Right ventricle myocardium inferior (tissue), 1 donor: ENCODE results near the gene ZNF587. TPM values are rescaled to one million over a fixed set of nuclear protein-coding genes. Genes with fewer than 3 reads are reported as not detected.
A peak's percentile ranks its signal among the peaks of the same experiment; 100 is the strongest.
"Not testable (repeated sequence)": the region's sequence is repeated elsewhere in the genome, so short reads cannot be mapped to it uniquely, and the experiment has no call there.

ENCODE experiments used
- ATAC-seq: fragments of 200-7000 bp; cut with Tn5 transposase; one replicate; pipeline ENCODE4 v1.9.1; 2020; ENCODE audit warnings: mild to moderate bottlenecking, moderate library complexity
- DNase-seq: peaks from one replicate; pipeline ENCODE4 v3.0.0; 2021; ENCODE audit errors: missing footprints
- intact Hi-C: fragments of 100-400 bp; cut with DNase I; formaldehyde crosslinking; loops from one replicate; pipeline ENCODE4 v1.11.0; 2022
- long read RNA-seq: library from polyadenylated mRNA; unstranded; transcript quantifications from one replicate; pipeline ENCODE4 v2.0.0, GENCODE V29; 2021
- total RNA-seq: library from RNA; stranded (reverse); fragmentation: NEBNext Ultra II Directional; extraction: Animal tissue kit (Norgen Biotek cat#: 25700); gene quantifications from one replicate; pipeline ENCODE4 v1.2.1, GENCODE V29; 2021
- donor health status: DM: no; HTN: yes; CAD: no; lungs with severe emphysema.

Gene ZNF587
- 16.4 TPM for total RNA-seq
- long read RNA-seq, partial matches to known transcripts: 1 of 4 reads
- long read RNA-seq, other reads (novel, unspliced or antisense): 3 of 4 reads

DNA sequence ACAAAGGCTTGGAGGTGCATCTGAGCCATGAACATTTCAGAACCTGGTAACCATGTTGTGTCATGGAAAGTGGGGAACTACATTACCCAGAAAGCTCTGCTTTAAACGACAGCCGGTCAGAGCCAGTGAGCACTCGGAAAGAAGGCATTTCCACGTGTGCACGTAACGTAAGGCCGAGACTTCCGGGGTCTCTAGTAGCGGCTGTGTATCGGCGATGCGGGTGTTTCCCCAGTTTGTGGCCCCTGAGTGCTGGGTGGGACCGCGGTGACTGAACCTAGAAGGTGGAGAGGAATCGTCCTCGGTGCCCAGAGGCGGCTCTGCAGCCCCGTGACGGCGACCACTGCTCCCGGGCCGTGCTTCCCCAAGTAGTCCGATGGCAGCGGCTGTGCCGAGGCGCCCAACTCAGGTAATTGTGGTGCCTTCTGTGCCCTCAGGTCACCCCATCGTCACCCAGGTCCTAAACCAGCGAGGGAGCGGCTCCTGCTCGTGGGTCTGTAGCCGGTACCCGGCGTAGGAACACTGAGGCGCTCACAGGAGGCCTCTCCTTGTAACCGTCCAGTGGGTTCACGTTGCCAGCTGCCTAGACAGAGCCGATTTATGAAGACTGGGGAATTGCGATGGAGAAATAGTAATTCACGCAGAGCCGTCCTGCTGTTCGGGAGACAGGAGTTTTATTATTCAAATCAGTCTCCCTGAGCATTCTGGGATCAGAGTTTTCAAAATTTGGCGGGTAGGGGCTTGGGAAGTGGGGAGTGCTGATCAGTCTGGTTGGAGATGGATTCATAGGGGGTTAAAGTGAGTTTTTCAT lies at the start of gene ZNF587:
Gene ZNF587 (plus strand): TSS at position 194 of the 808 bp plus-strand sequence. CDS start 180 bp downstream, at position 374.
- ATAC-seq (peak; percentile 95), DNase-seq (peak; percentile 81)
- intact Hi-C loops: not testable (repeated sequence)

DNA sequence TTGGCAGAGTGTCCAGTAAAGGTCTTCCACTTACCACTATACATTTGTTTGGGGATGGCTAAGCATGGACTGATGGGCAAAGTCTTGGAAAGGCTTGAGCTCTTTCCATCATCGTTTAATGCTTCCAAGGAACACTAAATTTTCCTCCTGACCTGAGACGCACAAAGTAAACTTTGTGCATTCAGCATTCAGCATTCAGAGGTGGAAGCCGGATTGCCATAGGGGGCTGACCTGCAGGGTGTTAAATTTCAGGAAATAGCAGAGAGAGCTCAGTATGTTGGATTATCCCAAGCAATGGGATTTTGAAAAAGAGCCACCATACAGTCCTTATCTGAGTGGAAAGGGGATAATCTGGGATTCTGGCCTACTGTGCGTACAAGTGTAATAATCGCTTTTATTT lies 49.0 kb upstream of the ZNF587 start:
- ATAC-seq (no peak), DNase-seq (no peak)
- intact Hi-C loops: no loop called here

DNA sequence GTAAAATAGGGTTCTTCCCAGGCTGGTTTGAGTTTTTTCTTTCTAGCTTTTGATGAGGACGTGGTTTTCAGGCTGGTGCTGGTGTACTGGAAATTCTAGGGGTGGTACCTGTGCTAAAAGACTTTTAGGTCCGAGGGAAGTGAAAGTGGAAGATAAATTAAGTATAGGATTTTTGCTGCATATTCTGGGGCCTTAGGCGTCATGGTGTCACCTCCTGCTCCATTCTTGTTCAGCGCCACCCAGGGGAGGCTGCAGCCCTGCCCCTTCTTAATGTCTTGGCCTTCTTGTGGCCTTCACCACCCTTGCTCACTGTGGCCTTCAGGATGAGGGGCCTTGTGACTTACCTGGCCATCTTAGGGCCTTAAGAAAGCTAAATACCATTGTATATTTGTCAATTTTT lies 47.4 kb upstream of the ZNF587 start:
- DNase-seq (no peak), ATAC-seq (no peak)
- intact Hi-C loops: no loop called here

DNA sequence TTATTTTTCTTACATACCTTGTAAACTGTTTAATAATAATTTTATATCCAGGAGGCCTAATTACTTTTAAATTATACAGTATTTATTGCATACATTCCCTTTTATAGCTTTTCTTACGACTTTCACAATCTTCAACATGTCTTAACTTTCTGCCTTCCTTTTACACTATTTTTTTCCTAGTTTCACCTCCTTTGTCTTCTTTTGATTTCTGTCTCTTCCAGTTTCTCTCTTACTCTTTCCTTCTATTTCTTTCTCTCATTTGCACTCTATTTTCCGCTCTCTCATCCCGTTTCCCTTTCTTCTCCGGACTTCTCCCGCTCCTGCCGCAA lies 46.4 kb upstream of the ZNF587 start:
- intact Hi-C loops: no loop called here
- ATAC-seq (peak; percentile 24), DNase-seq (no peak)

DNA sequence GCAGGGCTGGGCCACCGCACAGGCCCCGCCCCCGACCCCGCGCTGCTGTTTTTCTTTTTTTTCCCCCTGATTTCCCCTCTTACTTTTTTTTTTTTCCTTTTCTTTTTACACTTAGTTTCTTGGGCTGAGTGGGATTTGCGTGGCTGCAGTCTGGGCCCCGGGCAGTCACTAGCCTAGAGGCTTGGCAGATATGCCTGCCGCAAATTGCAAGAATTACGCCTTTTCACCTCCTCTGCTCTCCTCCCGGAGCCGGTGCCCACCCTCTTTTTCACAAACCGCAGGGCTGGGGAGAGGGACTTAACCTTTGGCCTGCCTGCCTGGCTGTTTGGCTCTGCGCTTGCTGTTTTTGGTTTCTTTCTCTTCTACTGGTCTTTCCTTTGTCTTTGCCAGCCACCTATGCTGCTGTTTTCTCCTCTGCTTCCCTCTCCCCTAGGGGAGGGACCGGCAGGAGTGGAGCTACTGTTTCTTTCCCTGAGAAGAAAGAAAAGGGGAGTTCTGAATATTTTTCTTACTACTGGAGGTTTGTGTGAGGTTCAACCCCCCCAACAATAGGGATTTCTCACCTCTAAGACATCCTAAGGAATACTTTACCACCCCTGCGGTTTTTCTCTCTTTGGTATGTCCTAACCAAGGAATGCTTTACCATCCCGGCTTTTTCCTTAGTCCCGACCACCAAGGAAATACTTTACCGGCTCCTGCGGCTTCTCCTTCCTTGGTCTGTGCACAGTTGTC lies 45.9 kb upstream of the ZNF587 start:
- ATAC-seq (peak; percentile 48), DNase-seq (no peak)
- intact Hi-C loops: loop anchor here (1.0 kb wide), 1 partner anchor 19 kb away; no protein-coding TSS in a partner anchor

DNA sequence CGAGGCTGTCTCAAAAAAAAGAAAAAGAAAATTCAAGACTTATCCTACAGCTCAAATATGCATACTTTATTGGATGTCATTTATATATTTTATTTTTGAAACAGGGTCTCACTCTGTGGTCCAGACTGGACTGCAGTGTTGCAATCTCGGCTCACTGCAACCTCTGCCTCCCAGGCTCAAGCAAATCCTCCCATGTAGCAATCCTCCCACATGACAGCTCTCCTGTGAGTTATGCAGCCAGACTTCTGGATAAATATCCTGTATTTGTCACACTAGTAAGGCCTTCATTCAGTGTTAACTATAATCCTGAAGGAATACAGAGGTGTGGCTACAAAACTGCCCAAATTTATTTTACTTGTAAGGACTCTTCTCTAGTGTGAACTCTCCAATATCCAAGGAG lies 42.1 kb upstream of the ZNF587 start:
- ATAC-seq (no peak), DNase-seq (no peak)
- intact Hi-C loops: no loop called here

DNA sequence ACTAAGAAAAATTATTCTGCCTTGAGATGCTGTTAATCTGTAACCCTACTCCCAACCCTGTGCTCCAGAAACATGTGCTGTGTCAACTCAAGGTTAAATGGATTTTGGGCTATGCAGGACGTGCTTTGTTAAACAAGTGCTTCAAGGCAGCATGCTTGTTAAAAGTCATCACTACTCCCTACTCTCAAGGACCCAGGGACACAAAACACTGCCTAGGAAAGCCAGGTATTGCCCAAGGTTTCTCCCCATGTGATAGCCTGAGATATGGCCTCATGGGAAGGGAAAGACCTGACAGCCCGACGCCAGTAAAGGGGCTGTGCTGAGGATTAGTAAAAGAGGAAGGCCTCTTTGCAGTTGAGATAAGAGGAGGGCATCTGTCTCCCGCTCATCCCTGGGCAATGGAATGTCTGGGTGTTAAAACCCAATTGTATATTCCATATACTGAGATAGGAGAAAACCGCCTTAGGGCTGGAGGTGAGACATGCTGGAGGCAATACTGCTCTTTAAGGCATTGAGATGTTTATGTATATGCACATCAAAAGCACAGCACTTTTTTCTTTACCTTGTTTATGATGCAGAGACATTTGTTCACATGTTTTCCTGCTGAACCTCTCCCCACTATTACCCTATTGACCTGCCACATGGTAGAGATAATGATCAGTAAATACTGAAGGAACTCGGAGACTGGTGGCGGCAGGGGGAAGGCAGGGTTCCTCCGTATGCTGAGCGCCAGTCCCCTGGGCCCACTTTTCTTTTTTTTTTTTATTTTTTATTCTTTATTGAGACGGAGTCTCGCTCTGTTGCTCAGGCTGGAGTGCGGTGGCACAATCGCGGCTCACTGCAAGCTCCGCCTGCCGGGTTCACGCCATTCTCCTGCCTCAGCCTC lies 39.0 kb upstream of the ZNF587 start:
- ATAC-seq, DNase-seq, intact Hi-C loops: not testable (repeated sequence)

DNA sequence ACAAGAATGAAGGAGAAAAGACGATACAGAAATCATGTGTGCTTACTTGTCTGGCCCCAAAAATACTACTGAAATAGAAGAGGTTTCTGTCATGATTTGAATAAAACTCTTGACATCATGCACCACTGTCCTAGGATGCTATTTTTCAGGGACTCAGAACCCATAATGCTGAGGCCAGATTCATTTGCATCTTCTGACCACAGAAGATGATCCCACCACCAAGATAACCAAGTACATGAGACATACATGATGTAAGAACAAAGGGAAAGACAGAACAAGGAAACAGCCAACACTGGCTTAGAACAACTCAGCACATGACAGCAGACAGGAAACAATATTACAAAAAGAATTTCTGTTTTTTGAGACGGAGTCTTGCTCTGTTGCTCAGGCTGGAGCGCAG lies 37.4 kb upstream of the ZNF587 start:
- ATAC-seq (no peak), DNase-seq (no peak)
- intact Hi-C loops: no loop called here

DNA sequence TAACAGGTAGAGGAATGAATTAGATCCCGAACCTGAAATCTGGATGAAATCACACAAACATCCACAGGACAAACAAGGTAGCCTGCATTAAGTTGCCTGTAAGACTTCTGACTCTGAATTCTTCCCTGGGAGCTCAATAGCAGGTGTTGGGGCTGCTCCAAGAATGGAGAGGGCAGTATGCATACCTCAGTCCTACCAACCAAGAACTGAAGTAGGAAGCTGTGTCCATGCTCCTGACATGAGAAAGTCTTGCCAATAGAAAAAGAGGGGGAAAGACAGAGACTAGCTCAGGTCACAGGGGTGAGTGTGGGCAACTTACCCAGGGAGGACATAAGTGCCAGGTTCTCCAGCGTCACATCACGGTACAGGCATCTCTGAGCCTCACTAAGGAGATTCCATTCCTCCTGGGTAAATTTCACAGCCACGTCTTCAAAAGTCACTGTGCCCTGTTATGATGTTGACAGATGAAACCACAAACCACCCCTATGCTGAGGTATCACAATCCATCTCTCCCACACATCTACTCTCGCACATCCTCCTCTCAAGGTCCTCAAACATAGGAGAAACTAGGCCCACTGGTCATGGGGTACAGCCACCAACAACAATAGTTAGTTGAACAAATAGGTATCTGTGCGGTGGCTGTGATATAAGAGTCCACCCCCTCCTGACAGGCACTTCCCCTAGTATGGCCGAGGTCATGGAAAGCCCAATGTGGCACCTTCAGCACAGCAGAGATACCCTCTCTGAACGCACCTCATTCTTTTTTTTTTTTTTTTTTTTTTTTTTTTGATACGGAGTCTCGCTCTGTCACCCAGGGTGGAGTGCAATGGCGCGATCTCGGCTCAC lies 36.5 kb upstream of the ZNF587 start:
- DNase-seq, ATAC-seq, intact Hi-C loops: not testable (repeated sequence)

DNA sequence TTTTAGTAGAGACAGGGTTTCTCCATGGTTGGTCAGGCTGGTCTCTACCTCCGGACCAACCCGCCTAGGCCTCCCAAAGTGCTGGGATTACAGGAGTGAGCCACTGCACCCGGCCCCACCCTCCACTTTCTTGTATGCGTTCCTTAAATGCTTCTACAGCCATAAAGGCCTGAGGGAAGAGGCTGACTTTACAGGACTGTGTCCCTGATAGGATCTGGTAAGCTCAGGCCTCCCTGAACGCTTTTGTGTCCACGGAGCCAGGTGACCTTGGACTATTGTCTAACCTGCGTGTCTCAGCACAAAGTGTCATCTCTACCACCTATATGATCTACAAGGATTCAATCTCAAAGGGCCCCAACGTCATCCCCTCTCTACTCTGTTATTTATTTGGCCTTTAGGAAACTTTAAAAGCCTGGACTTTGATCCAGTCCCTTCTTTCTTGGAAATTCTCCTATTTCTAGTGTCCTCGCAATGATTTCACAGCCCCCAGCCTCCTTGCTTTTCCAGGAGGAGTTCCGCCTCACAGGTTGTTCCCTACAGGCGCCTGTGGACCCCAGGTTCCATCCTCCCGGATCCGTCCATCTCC lies 35.6 kb upstream of the ZNF587 start:
- DNase-seq (no peak), ATAC-seq (peak; percentile 10)
- intact Hi-C loops: no loop called here

DNA sequence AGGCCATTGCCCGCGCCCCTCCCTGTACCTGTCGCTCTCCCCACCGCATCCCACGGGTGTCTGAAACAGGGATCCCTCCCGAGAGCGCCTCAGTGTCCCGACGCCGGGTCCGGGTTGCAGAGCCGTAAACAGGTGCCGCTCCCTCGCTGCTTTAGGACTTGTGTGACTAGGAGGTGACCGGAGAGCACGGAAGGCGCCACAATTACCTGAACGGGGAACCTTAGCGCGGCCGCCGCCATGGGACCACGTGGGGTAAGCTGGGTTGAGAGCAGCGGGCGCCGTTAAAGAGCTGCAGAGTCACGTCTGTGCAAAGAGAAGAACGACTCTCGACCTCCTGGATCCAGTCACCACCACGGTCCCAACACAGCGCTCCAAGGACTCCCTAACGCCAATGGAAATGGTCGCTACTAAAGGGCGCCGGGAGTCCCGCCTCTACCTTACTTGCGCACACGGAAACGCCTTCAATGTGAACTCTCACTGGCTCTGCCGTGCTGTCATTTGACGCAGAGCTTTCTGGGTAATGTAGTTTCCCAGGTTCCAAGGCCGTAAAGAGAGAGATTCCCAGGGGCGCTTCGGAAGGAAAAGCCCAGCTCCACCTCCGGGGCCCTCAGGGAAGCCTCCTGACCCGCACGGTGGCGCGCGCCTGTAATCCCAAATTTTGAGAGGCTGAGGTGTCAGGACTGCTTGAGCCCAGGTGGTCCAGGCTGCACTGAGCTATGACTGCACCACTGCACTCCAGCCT lies 35.0 kb upstream of the ZNF587 start, which contains the start of gene ZNF552:
Gene ZNF552 (minus strand): TSS at position 409 of the 742 bp plus-strand sequence. CDS start 170 bp downstream, at position 239.
- intact Hi-C loops: loop anchor here (5.0 kb wide), 1 partner anchor 47 kb away; the partner anchor contains the start of gene ZNF586
- DNase-seq: peak; percentile 91

DNA sequence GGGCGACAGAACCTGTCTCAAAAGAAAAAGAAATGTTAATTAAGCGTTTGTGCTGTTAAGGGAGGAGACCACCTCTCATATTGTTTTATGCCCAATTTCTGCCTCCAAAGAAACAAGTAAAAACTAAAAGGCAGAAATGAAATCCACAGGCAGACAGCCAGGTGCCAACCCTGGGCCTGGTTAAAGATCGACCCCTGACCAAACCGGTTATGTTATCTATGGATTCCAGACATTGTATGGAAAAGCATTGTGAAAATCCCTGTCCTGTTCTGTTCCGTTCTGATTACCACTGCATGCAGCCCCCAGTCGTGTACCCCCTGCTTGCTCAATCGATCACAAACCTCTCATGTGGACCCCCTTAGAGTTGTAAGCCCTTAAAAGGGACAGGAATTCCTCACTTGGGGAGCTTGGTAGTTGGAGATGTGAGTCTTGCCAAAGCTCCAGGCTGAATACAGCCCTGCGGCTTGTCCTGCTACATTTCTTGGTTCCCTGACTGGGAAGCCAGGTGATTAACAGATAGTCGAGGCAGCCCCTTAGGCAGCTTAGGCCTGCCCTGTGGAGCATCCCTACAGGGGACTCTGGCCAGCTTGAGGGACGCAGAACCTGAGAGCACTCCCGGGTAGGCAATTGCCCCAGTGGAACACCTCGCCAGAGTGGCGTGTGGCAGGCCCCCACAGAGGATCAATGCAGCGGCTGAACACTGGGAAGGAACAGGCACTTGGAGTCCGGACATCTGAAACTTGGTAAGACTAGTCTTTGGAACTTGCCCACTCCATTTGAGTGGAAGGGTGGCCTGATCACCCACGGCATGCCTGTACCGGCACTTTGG lies 34.2 kb upstream of the ZNF587 start:
- intact Hi-C loops: loop anchor here (5.0 kb wide), 1 partner anchor 48 kb away; the partner anchor contains the start of gene ZNF586
- no peak for ATAC-seq
- DNase-seq: no peak

More for the DNA sequence above, 35.0 kb upstream of the ZNF587 start, which contains the start of gene ZNF552:
- ATAC-seq: peak; percentile 95

DNA sequence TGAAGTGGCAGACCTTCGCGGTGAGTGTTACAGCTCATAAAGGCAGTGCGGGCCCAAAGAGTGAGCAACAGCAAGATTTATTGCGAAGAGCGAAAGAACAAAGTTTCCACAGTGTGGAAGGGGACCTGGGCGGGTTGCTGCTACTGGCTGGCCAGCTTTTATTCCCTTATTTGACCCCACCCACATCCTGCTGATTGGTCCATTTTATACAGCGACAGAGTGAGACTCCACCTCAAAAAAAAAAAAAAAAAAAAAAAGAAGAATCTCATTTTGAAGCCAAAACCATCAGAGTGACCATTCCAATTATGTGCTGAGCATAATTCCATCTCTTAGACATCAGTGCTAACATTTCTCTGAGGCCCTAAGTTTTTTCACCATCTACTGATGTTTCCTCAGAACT lies 33.0 kb upstream of the ZNF587 start:
- ATAC-seq: no peak
- intact Hi-C loops: loop anchor here (5.0 kb wide), 1 partner anchor 49 kb away; the partner anchor contains the start of gene ZNF586
- DNase-seq: no peak

DNA sequence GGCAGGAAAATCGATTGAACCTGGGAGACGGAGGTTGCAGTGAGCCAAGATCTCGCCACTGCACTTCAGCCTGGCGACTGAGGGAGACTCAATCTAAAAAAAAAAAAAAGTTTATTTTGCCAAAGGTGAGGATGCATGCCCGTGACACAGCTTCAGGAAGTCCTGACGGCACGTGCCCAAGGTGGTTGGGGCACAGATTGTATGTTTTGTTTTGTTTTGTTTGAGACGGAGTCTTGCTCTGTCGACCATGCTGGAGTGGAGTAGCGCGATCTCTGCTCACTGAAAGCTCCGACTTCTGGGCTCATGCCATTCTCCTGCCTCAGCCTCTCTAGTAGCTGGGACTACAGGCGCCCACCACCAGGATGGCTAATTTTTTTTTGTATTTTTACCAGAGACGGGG lies 31.7 kb upstream of the ZNF587 start:
- DNase-seq (no peak), ATAC-seq (no peak)
- intact Hi-C loops: loop anchor here (5.0 kb wide), 1 partner anchor 51 kb away; the partner anchor contains the start of gene ZNF586

DNA sequence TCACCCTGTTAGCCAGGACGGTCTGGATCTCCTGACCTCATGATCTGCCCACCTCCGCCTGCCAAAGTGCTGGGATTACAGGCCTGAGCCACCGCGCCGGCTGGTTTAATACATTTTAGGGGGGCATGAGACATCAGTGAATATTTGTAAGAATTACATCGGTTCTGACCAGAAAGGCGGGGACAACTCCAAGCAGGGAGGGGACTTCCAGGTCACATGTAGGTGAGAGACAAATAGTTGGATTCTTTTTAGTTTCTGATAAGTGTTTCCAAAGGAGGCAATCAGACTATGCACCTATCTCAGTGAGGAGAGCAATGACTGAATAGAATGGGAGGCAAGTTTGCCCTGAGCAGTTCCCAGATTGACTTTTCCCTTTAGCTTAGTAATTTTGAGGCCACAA lies 31.3 kb upstream of the ZNF587 start:
- intact Hi-C loops: loop anchor here (5.0 kb wide), 1 partner anchor 51 kb away; the partner anchor contains the start of gene ZNF586
- ATAC-seq (no peak), DNase-seq (no peak)
